HepG2 (cell line): ENCODE data around the gene ARHGEF4. TPM values are rescaled to one million over a fixed set of nuclear protein-coding genes. Genes with fewer than 3 reads are reported as not detected.

Experiments used
- ATAC-seq: fragments of 200-7000 bp; cut with Tn5 transposase; 3 replicates; pipeline ENCODE4 v1.9.1; 2020; ENCODE audit warnings: mild to moderate bottlenecking, moderate library complexity
- BruUV-seq: library from RNA; stranded (reverse); fragments of 400-500 nt; replicated peaks from 2 replicates; lab custom pipeline; 2021; lab: Mats Ljungman, UMichigan
- CTCF ChIA-PET: fragments of 300-600 bp; formaldehyde crosslinking; extraction: SDS; loops from one replicate; lab custom pipeline; 2021; ENCODE audit warnings: low total read pairs, inconsistent platforms, low intra/inter-chr PET ratio; lab: Yijun Ruan, JAX
- POLR2A ChIA-PET: fragments of 350-600 bp; sonication (Branson Sonifier 250); formaldehyde crosslinking; loops from one replicate; lab custom pipeline; 2020; ENCODE audit warnings: antibody characterized with exemption, inconsistent platforms; lab: Yijun Ruan, JAX
- DNase-seq: peaks from one replicate; pipeline ENCODE4 v3.0.0-alpha.2; 2015; ENCODE audit warnings: low spot score
- FAIRE-seq: peaks from 3 replicates; lab custom pipeline; 2011; peaks lifted over from hg19 to GRCh38; lab: Jason Lieb, UNC
- H2AFZ ChIP-seq: one replicate; pipeline ENCODE4 v1.6.1; 2011; ENCODE audit warnings: low read length, inconsistent platforms
- H3K27ac ChIP-seq: fragments of 300-600 bp; 3 replicates; pipeline ENCODE4 v1.8.0; 2011; ENCODE audit warnings: mixed run types, mild to moderate bottlenecking, mixed read lengths, low read length, inconsistent platforms; ENCODE audit not compliant: insufficient read depth; ENCODE audit errors: extremely low read length
- H3K27me3 ChIP-seq, 2 experiments: fragments of 200-600 bp in 1 of 2; 2 replicates in 1 of 2; 3 replicates in 1 of 2; pipeline versions ENCODE4 v1.6.0 to v1.8.0; 2011; ENCODE audit warnings: low read length in 2 of 2, mild to moderate bottlenecking in 2 of 2, moderate library complexity in 2 of 2, inconsistent platforms in 1 of 2; ENCODE audit not compliant: insufficient read depth in 2 of 2, control insufficient read depth in 1 of 2
- H3K36me3 ChIP-seq, 2 experiments: fragments of 200-600 bp in 1 of 2; replicated peaks in 1 of 2; 2 replicates in 1 of 2; 3 replicates in 1 of 2; pipeline versions ENCODE4 v1.5.1 to v1.8.0; 2011; ENCODE audit warnings: low read length in 2 of 2, inconsistent platforms in 1 of 2; ENCODE audit not compliant: insufficient read depth in 2 of 2, control insufficient read depth in 1 of 2
- H3K4me1 ChIP-seq: 2 replicates; pipeline ENCODE4 v1.5.1; 2012; ENCODE audit warnings: low read length, inconsistent platforms; ENCODE audit not compliant: insufficient read depth
- H3K4me2 ChIP-seq: 2 replicates; pipeline ENCODE4 v1.6.0; 2011; ENCODE audit warnings: low read depth, low read length, inconsistent platforms
- H3K4me3 ChIP-seq, 3 experiments: fragments of 200-600 bp in 1 of 3; sonication (generic), shearing (Covaris generic) in 1 of 3; replicated peaks in 1 of 3; 2 replicates each; pipeline ENCODE4 v1.5.1; 2011 to 2016; ENCODE audit warnings: low read length in 3 of 3, inconsistent platforms in 2 of 3, low read depth in 2 of 3, mild to moderate bottlenecking in 2 of 3, control low read depth in 1 of 3, mixed read lengths in 1 of 3; ENCODE audit not compliant: insufficient read depth in 1 of 3
- H3K79me2 ChIP-seq: one replicate; pipeline ENCODE4 v1.6.1; 2011; ENCODE audit warnings: low read length, inconsistent platforms; ENCODE audit not compliant: insufficient read depth
- H3K9ac ChIP-seq: 2 replicates; pipeline ENCODE4 v1.6.0; 2011; ENCODE audit warnings: mild to moderate bottlenecking, low read depth, low read length, inconsistent platforms; ENCODE audit not compliant: insufficient read depth
- H3K9me3 ChIP-seq: 2 replicates; pipeline ENCODE4 v1.5.1; 2012; ENCODE audit warnings: mild to moderate bottlenecking, low read length
- H4K20me1 ChIP-seq: 2 replicates; pipeline ENCODE4 v1.6.0; 2011; ENCODE audit warnings: inconsistent platforms, mild to moderate bottlenecking, low read length, moderate library complexity; ENCODE audit not compliant: insufficient read depth
- ADNP ChIP-seq: sonication (generic); formaldehyde crosslinking; IDR thresholded peaks from 2 replicates; pipeline ENCODE4 v1.4.0; 2020; ENCODE audit warnings: missing genetic modification reagents
- CCAR2 ChIP-seq: fragments of 200-400 bp; formaldehyde crosslinking; optimal IDR thresholded peaks from 2 replicates; pipeline ENCODE3; 2018; ENCODE audit warnings: low read depth, mild to moderate bottlenecking, low read length, moderate library complexity
- CHCHD3 ChIP-seq: sonication (generic); formaldehyde crosslinking; IDR thresholded peaks from 2 replicates; pipeline ENCODE4 v1.8.0; 2022; ENCODE audit warnings: mild to moderate bottlenecking, missing genetic modification reagents, moderate library complexity
- DNMT1 ChIP-seq: sonication (generic); formaldehyde crosslinking; IDR thresholded peaks from 2 replicates; pipeline ENCODE4 v1.5.1; 2020; ENCODE audit warnings: mild to moderate bottlenecking, missing genetic modification reagents
- NAIF1 ChIP-seq: sonication (generic); formaldehyde crosslinking; IDR thresholded peaks from 2 replicates; pipeline ENCODE4 v1.5.0; 2020; ENCODE audit warnings: mild to moderate bottlenecking, missing genetic modification reagents, borderline replicate concordance
- NR3C1 ChIP-seq: sonication (generic); formaldehyde crosslinking; IDR thresholded peaks from 2 replicates; pipeline ENCODE4 v1.4.0; 2020; ENCODE audit warnings: missing genetic modification reagents
- SP5 ChIP-seq: IDR thresholded peaks from 2 replicates; pipeline ENCODE4 v1.6.1; 2016; ENCODE audit warnings: low read depth, borderline replicate concordance
- UBTF ChIP-seq: sonication (generic); formaldehyde crosslinking; IDR thresholded peaks from 2 replicates; pipeline ENCODE4 v1.4.0; 2020; ENCODE audit warnings: mild to moderate bottlenecking, missing genetic modification reagents
- ZBTB1 ChIP-seq: sonication (generic); formaldehyde crosslinking; IDR thresholded peaks from 2 replicates; pipeline ENCODE4 v1.4.0; 2020; ENCODE audit warnings: missing genetic modification reagents, borderline replicate concordance
- ZFP41 ChIP-seq: sonication (generic); formaldehyde crosslinking; IDR thresholded peaks from 2 replicates; pipeline ENCODE4 v1.4.0; 2020; ENCODE audit warnings: mild to moderate bottlenecking, missing genetic modification reagents, borderline replicate concordance
- ZNF264 ChIP-seq: sonication (generic); formaldehyde crosslinking; IDR thresholded peaks from 2 replicates; pipeline ENCODE4 v1.4.0; 2020; ENCODE audit warnings: missing genetic modification reagents
- ZNF510 ChIP-seq: sonication (generic); formaldehyde crosslinking; IDR thresholded peaks from 2 replicates; pipeline ENCODE4 v1.4.0; 2020; ENCODE audit warnings: low read depth, mild to moderate bottlenecking, missing genetic modification reagents
- ZNF569 ChIP-seq: sonication (generic); formaldehyde crosslinking; IDR thresholded peaks from 2 replicates; pipeline ENCODE4 v1.5.0; 2020; ENCODE audit warnings: mild to moderate bottlenecking, missing genetic modification reagents, moderate library complexity, borderline replicate concordance
- ZNF773 ChIP-seq: sonication (generic); formaldehyde crosslinking; IDR thresholded peaks from 2 replicates; pipeline ENCODE4 v1.4.0; 2020; ENCODE audit warnings: missing genetic modification reagents, borderline replicate concordance
- ZNF839 ChIP-seq: sonication (generic); formaldehyde crosslinking; IDR thresholded peaks from 2 replicates; pipeline ENCODE4 v1.4.0; 2020; ENCODE audit warnings: missing genetic modification reagents, mild to moderate bottlenecking, borderline replicate concordance
- WGBS: methylation state at CpG from one replicate; pipeline ENCODE4 v1.1.6; 2017; ENCODE audit warnings: low lambda C conversion rate; 5-methylcytosine and 5-hydroxymethylcytosine counted together
- in situ Hi-C: cut with HindIII; loops from 2 replicates; pipeline ENCODE4 v1.10.0; 2017; ENCODE audit warnings: low pct_unique_long_range_greater_than_20kb; ENCODE audit not compliant: extremely low pct_ligation_motif_present
- intact Hi-C: fragments of 100-400 bp; cut with micrococcal nuclease; formaldehyde crosslinking; loops from one replicate; pipeline ENCODE4 v1.10.0; 2022; ENCODE audit not compliant: unreplicated experiment
- polyA plus RNA-seq, 8 experiments: library from polyadenylated mRNA; depleted of rRNA in 3 of 8; stranded (reverse) in 7 of 8; unstranded in 1 of 8; fragments of >200 nt; fragmentation: Illumina TruSeq in 4 of 8; extraction: Trizol in 4 of 8; gene quantifications; 2 replicates each; pipeline versions ENCODE4 v1.2.1 to v1.2.3, GENCODE V29; 2011 to 2016; ENCODE audit warnings: low read depth in 4 of 8, missing spikeins in 1 of 8, mixed read lengths in 1 of 8; ENCODE audit not compliant: insufficient read depth in 1 of 8
- total RNA-seq, 5 experiments: library from RNA; depleted of rRNA; stranded (reverse); fragments of >200 nt; fragmentation: Illumina TruSeq; extraction: Trizol; gene quantifications; 2 replicates each; pipeline ENCODE4 v1.2.3, GENCODE V29; 2016; ENCODE audit warnings: low read depth in 1 of 5

ARHGEF4 gene
- total and polyA plus RNA-seq, 2 of the 13 experiments (the other 11 are each of a cell fraction or from before 2014, with no cell fraction given): 0.11 to 0.13 TPM

- TF ChIP-seq ADNP (no peak), NR3C1 (CRISPR knock-in tag) (no peak), SP5 (no peak), ZNF773 (CRISPR knock-in tag) (no peak), ZNF569 (CRISPR knock-in tag) (no peak), ZBTB1 (no peak)
Measured at GRCh38 chr2:130870161-130870485, 33.4 kb downstream of the ARHGEF4 start (continued).

GRCh38 chr2:130870779-130871178 lies 34.1 kb downstream of the ARHGEF4 start:
- Histone ChIP-seq H3K9ac (no peak overlapping the region), H3K9me3 (no peaks in the 10 kb centered on the region), H3K4me1 (no peaks in the 10 kb centered on the region), H3K36me3 (no peaks in the 10 kb centered on the region), H2AFZ (no peak overlapping the region), H3K27me3 (peaks cover 7 to 57% of the 10 kb centered on the region in 2 experiments; a peak in 3 of 5 replicates), H3K27ac (no peak overlapping the region), H3K79me2 (no peaks in the 10 kb centered on the region), H3K4me2 (no peak overlapping the region), H4K20me1 (no peaks in the 10 kb centered on the region; the same call in 1 of the 2 replicates), H3K4me3 (no peak overlapping the region)
- no peak for TF ChIP-seq ZFP41 (CRISPR knock-in tag)
- TF ChIP-seq ZNF839: no peak
- no peak for TF ChIP-seq NAIF1 (CRISPR knock-in tag)
- TF ChIP-seq CCAR2: no peak
- TF ChIP-seq DNMT1: no peak
- TF ChIP-seq CHCHD3 (CRISPR knock-in tag): no peak
- no peak for TF ChIP-seq UBTF (CRISPR knock-in tag)
- no peak for TF ChIP-seq ZNF510 (CRISPR knock-in tag)
- TF ChIP-seq ZNF264 (CRISPR knock-in tag): no peak
- intact Hi-C loops: no loop called here
- CTCF ChIA-PET: no interaction called here
- DNase-seq (no peak), FAIRE-seq (no peak), ATAC-seq (no peak)
- whole genome bisulfite sequencing: 28% methylated on average over 6 of the region's 7 CpGs
- in situ Hi-C loops: loop anchor here (5.0 kb wide), 1 partner anchor 68 kb away; no protein-coding TSS in a partner anchor
- no TSS peak for BruUV-seq
- POLR2A ChIA-PET: no interaction called here
